ENCODE data around the gene CREB3L2. TPM values are rescaled to one million over a fixed set of nuclear protein-coding genes. Genes with fewer than 3 reads are reported as not detected.

CREB3L2 gene
- total and polyA plus RNA-seq, 2 donors (not counting 1 experiment from before 2014, with no cell fraction given) = 13.8 to 25.1 TPM

DNA sequence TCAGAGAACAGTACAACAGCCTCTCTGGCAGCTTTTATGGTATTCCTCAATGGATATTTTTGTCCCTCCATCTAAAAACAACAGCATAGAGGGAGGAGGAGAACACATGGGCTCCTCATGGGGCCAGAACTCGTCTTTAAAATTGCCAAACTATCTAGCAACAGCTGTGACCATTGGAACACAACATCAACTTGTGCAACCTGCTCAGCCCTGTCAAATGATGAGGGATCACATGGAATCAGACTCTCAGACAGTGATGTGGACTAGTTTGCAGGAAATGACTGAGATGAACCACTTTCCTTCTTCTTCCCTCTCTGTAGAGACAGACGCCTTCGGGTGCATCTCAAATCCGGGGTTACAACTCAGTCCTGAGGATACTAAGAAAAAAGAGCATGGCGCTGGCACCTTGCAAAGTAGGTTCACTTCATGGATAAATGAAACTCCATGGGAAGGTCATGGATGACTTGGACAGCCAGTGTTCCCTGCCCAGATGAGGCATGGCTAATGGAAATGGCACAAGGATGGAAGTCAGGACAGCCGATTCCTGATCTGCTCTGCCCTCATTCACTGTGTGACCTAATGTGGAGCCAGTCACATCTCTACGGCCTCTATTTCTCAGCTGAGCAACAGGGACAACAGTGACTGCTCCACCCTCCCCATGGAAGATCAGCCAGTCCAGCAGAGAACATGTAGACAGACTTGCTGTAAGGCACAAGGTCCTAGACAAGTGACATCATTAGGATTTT, 130.5 kb downstream of the CREB3L2 start:
- Histone ChIP-seq H3K36me3 (replicated peaks in 1 of 2; ENCODE audit: control extremely low read depth in 1 of 2, control insufficient read depth in 1 of 2, extremely low read depth in 1 of 2, insufficient read depth in 2 of 2, low read length in 1 of 2) (peaks cover 3 to 17% of the 10 kb centered on the region in 2 experiments), H3K27ac (ENCODE audit: low read length in 2 of 2) (no peak overlapping the region), H2AFZ (ENCODE audit: insufficient read depth, low read depth, low read length, poor library complexity, severe bottlenecking) (no peak overlapping the region), H3K79me2 (ENCODE audit: control insufficient read depth, insufficient read depth, low read length) (no peaks in the 10 kb centered on the region), H3K4me2 (replicated peaks; ENCODE audit: low read depth, low read length, poor library complexity, severe bottlenecking) (no peak overlapping the region), H3K27me3 (replicated peaks in 1 of 4; ENCODE audit: control extremely low read depth in 1 of 4, control insufficient read depth in 3 of 4, insufficient read depth in 4 of 4, low read length in 3 of 4) (no peaks in the 10 kb centered on the region), H3K4me1 (ENCODE audit: control insufficient read depth in 2 of 2, insufficient read depth in 2 of 2, low read length in 2 of 2) (no peaks in the 10 kb centered on the region), H3K4me3 (ENCODE audit: control extremely low read depth in 1 of 5, extremely low read depth in 1 of 5, insufficient read depth in 1 of 5, low read depth in 2 of 5, low read length in 4 of 5) (no peak overlapping the region), H4K20me1 (ENCODE audit: control insufficient read depth, insufficient read depth, low read length, poor library complexity, severe bottlenecking) (no peaks in the 10 kb centered on the region), H3K9me3 (ENCODE audit: control extremely low read depth in 1 of 3, control insufficient read depth in 2 of 3, insufficient read depth in 1 of 3, low read length in 2 of 3) (peaks cover 0 to 2% (median 1%) of the 10 kb centered on the region in 3 donors), H3K9ac (ENCODE audit: low read length) (no peak overlapping the region)
- Mint-ChIP-seq H3K27ac (no peak overlapping the region), H3K9me3 (ENCODE audit: insufficient read depth) (no peaks in the 10 kb centered on the region), H3K4me3 (no peak overlapping the region), H3K27me3 (no peaks in the 10 kb centered on the region), H3K4me1 (no peaks in the 10 kb centered on the region)
- ChIA-PET CTCF (interaction anchor here (1.2 kb wide), 1 partner anchor 16 kb away, joined by 3 read pairs; no protein-coding TSS in a partner anchor), POLR2A (no interaction called here)
- intact Hi-C loops (cut with micrococcal nuclease) = no loop called here
- TF ChIP-seq, protein P1, sequence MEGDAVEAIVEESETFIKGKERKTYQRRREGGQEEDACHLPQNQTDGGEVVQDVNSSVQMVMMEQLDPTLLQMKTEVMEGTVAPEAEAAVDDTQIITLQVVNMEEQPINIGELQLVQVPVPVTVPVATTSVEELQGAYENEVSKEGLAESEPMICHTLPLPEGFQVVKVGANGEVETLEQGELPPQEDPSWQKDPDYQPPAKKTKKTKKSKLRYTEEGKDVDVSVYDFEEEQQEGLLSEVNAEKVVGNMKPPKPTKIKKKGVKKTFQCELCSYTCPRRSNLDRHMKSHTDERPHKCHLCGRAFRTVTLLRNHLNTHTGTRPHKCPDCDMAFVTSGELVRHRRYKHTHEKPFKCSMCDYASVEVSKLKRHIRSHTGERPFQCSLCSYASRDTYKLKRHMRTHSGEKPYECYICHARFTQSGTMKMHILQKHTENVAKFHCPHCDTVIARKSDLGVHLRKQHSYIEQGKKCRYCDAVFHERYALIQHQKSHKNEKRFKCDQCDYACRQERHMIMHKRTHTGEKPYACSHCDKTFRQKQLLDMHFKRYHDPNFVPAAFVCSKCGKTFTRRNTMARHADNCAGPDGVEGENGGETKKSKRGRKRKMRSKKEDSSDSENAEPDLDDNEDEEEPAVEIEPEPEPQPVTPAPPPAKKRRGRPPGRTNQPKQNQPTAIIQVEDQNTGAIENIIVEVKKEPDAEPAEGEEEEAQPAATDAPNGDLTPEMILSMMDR (IDR thresholded peaks at IDR 0.05) = no peak
- TF ChIP-seq EZH2 (IDR thresholded peaks at IDR 0.05; ENCODE audit: borderline replicate concordance, insufficient read depth, low read depth, low read length, poor library complexity, severe bottlenecking) = no peak
- WGBS (ENCODE audit: insufficient coverage) = 93% methylated on average over 3 of the region's 7 CpGs
- ATAC-seq (ENCODE audit: low read depth) = no peak
- DNase-seq = no peak

DNA sequence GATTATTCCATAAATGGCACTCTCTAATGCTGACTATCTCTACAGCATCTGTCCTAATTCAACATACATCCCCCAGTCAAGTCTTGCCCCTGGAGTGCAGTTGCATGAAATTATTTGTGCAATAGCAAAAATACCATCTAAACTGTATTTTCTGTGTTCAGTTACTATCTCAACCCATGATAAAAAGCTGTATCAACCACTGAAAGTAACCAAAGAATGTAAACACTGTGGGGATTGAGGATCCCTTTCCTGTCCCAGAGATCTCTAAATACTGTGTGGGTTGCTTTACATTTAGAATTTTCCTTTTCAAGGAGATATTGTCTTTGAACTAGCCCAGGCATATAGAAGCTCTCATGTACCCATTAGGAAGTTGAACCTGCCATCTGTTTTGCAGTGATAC, 131.2 kb downstream of the CREB3L2 start:
- intact Hi-C loops (cut with micrococcal nuclease) = no loop called here
- Histone ChIP-seq H4K20me1 (ENCODE audit: control insufficient read depth, insufficient read depth, low read length, poor library complexity, severe bottlenecking) (no peaks in the 10 kb centered on the region), H3K9me3 (ENCODE audit: control extremely low read depth in 1 of 3, control insufficient read depth in 2 of 3, insufficient read depth in 1 of 3, low read length in 2 of 3) (peaks cover 0 to 8% (median 3%) of the 10 kb centered on the region in 3 donors), H3K27me3 (replicated peaks in 1 of 4; ENCODE audit: control extremely low read depth in 1 of 4, control insufficient read depth in 3 of 4, insufficient read depth in 4 of 4, low read length in 3 of 4) (no peaks in the 10 kb centered on the region), H3K4me3 (ENCODE audit: control extremely low read depth in 1 of 5, extremely low read depth in 1 of 5, insufficient read depth in 1 of 5, low read depth in 2 of 5, low read length in 4 of 5) (no peak overlapping the region), H3K79me2 (ENCODE audit: control insufficient read depth, insufficient read depth, low read length) (no peaks in the 10 kb centered on the region), H2AFZ (ENCODE audit: insufficient read depth, low read depth, low read length, poor library complexity, severe bottlenecking) (no peak overlapping the region), H3K4me1 (ENCODE audit: control insufficient read depth in 2 of 2, insufficient read depth in 2 of 2, low read length in 2 of 2) (no peaks in the 10 kb centered on the region), H3K36me3 (replicated peaks in 1 of 2; ENCODE audit: control extremely low read depth in 1 of 2, control insufficient read depth in 1 of 2, extremely low read depth in 1 of 2, insufficient read depth in 2 of 2, low read length in 1 of 2) (peaks cover 3 to 14% of the 10 kb centered on the region in 2 experiments), H3K4me2 (replicated peaks; ENCODE audit: low read depth, low read length, poor library complexity, severe bottlenecking) (no peak overlapping the region), H3K9ac (ENCODE audit: low read length) (no peak overlapping the region), H3K27ac (ENCODE audit: low read length in 2 of 2) (no peak overlapping the region)
- CTCF ChIA-PET = interaction anchor here (1.2 kb wide), 1 partner anchor 17 kb away, joined by 3 read pairs; no protein-coding TSS in a partner anchor
- POLR2A ChIA-PET = no interaction called here
- TF ChIP-seq EZH2 (IDR thresholded peaks at IDR 0.05; ENCODE audit: borderline replicate concordance, insufficient read depth, low read depth, low read length, poor library complexity, severe bottlenecking) = no peak
- no peak overlapping the region for H3K4me3 Mint-ChIP-seq
- H3K27ac Mint-ChIP-seq = no peak overlapping the region
- no peaks in the 10 kb centered on the region for H3K4me1 Mint-ChIP-seq
- no peak for DNase-seq
- H3K9me3 Mint-ChIP-seq (ENCODE audit: insufficient read depth) = no peaks in the 10 kb centered on the region
- H3K27me3 Mint-ChIP-seq = no peaks in the 10 kb centered on the region
- no peak for ATAC-seq (ENCODE audit: low read depth)

All from B cell (primary cell).